GM12892 (cell line): ENCODE measurements around the gene GBA3.

Experiments used
- POLR2A ChIP-seq: IDR thresholded peaks from 2 replicates; pipeline ENCODE4 v1.6.1; 2011; ENCODE audit warnings: low read depth, low read length, control low read depth
- POLR2AphosphoS5 ChIP-seq: IDR thresholded peaks from 2 replicates; pipeline ENCODE4 v1.6.1; 2011; ENCODE audit warnings: low read depth, low read length, control low read depth
- TAF1 ChIP-seq: IDR thresholded peaks from 2 replicates; pipeline ENCODE4 v1.6.1; 2011; ENCODE audit warnings: low read depth, mild to moderate bottlenecking, control low read depth, low read length, borderline replicate concordance

- TF ChIP-seq POLR2A (no peak), POLR2AphosphoS5 (no peak), TAF1 (no peak)
Observed at GRCh38 chr4:22676063-22676462, 16.7 kb upstream of the GBA3 start.
